ENCODE data around the gene HCK. TPM values are rescaled to one million over a fixed set of nuclear protein-coding genes. Genes with fewer than 3 reads are reported as not detected.

Gene HCK
- total RNA-seq, 1 donor, result 0.36 TPM

DNA sequence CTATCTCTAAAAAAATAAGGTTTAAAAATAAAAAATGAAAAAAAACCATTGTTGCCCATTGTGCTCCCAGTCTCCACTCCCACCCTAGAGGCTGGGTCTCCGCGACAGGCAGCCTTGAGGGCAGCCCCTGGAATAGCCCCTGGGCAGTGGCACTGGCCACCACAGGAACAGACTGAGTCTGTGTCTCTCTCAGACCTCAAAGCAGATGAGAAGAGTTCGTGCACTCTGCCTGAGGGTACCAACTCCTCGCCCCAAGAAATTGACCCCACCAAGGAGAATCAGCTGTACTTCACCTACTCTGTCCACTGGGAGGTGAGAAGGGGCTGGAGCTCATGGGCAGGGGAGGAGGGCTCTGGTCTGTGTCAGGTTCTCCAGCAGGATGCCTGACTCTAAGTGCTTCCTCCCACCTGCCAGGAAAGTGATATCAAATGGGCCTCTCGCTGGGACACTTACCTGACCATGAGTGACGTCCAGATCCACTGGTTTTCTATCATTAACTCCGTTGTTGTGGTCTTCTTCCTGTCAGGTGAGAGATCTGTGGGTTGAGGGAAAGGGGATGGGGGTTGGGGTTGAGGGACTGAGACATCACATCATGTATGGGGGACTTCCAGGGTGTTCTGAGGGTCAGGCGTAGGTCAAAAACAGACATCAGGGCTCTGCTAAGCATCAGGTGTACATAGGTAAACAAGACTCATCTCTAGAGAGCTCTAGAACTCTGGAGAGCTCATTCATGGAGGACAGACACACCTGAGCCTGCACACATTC, 93.0 kb downstream of the HCK start:
- Histone ChIP-seq H3K79me2 (ENCODE audit: insufficient read depth, low read length) (peaks cover under 1% of the 10 kb centered on the region), H2AFZ (ENCODE audit: low read length) (no peak overlapping the region), H3K4me3 (ENCODE audit: insufficient read depth, low read length) (no peak overlapping the region), H3K27me3 (ENCODE audit: insufficient read depth, low read length) (no peaks in the 10 kb centered on the region), H3K36me3 (ENCODE audit: insufficient read depth, low read length) (peaks cover 83% of the 10 kb centered on the region), H4K20me1 (ENCODE audit: insufficient read depth, low read length) (peaks cover 3% of the 10 kb centered on the region), H3K9me3 (ENCODE audit: low read depth, low read length) (no peaks in the 10 kb centered on the region), H3K4me1 (ENCODE audit: insufficient read depth, low read length) (no peaks in the 10 kb centered on the region), H3K4me2 (ENCODE audit: insufficient read depth, low read length) (no peak overlapping the region), H3K27ac (ENCODE audit: low read depth, low read length) (no peak overlapping the region)
- TF ChIP-seq CTCF (IDR thresholded peaks at IDR 0.05; ENCODE audit: extremely low read depth, low read depth, low read length), result no peak
- peak; percentile 52 for DNase-seq (ENCODE audit: insufficient read length, low spot score, missing footprints)

DNA sequence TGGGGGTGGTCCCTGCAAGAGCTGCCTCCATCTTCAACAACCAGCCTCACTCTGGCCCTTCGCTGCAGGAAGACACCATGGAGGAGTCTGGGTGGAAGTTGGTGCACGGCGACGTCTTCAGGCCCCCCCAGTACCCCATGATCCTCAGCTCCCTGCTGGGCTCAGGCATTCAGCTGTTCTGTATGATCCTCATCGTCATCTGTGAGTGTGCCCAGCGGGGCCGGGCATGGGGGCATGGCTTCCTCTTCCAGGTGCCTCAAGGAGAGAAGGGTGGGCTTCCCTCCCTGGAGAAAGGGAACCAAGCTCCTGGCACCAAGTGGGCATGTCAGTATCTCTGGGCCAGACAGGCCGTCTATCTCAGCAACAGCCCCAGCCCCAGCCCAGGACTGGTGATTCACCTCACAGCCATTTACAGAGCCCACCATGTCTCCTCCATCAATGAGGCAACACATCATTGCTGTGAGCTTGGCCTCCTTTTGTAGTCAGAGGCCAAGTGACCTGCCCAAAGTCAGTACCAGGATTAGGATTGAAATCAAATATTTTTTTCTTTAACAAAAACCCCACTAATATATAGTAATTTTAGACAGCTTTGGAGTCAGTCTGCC, 97.6 kb downstream of the HCK start:
- Histone ChIP-seq H3K27ac (ENCODE audit: low read depth, low read length) (no peak overlapping the region), H3K4me3 (ENCODE audit: insufficient read depth, low read length) (no peak overlapping the region), H3K79me2 (ENCODE audit: insufficient read depth, low read length) (no peaks in the 10 kb centered on the region), H3K4me2 (ENCODE audit: insufficient read depth, low read length) (no peak overlapping the region), H3K27me3 (ENCODE audit: insufficient read depth, low read length) (no peaks in the 10 kb centered on the region), H2AFZ (ENCODE audit: low read length) (no peak overlapping the region), H3K9me3 (ENCODE audit: low read depth, low read length) (no peaks in the 10 kb centered on the region), H3K4me1 (ENCODE audit: insufficient read depth, low read length) (peaks cover 1% of the 10 kb centered on the region), H3K36me3 (ENCODE audit: insufficient read depth, low read length) (peaks cover 86% of the 10 kb centered on the region), H4K20me1 (ENCODE audit: insufficient read depth, low read length) (peaks cover 4% of the 10 kb centered on the region)
- DNase-seq (ENCODE audit: insufficient read length, low spot score, missing footprints), result no peak
- TF ChIP-seq CTCF (IDR thresholded peaks at IDR 0.05; ENCODE audit: extremely low read depth, low read depth, low read length), result no peak

DNA sequence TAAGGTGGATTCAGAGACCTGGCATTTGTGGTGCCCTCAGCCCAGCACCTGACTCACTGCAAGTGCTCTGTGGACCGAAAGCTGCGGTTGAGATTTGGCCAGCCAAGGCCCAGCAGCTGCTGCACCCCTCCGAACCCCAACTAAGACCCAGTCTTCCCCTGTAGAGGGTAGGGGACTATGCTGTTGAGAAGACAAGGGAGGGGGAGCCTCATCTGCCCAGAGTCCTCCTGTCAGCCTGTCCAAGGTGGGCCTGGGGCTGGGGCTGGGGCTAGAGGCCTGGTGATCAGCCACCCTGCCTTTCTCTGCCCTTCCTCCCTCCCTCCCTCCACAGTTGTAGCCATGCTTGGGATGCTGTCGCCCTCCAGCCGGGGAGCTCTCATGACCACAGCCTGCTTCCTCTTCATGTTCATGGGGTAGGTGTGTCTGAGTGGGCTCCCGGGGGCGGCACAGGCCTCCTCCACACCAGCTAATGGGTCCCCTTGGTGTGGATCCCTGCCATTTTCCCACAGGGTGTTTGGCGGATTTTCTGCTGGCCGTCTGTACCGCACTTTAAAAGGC, 98.3 kb downstream of the HCK start:
- H3K27ac ChIP-seq (ENCODE audit: low read depth, low read length), result no peak overlapping the region
- H3K4me2 ChIP-seq (ENCODE audit: insufficient read depth, low read length), result no peak overlapping the region
- peaks cover 79% of the 10 kb centered on the region for H3K36me3 ChIP-seq (ENCODE audit: insufficient read depth, low read length)
- no peak for DNase-seq (ENCODE audit: insufficient read length, low spot score, missing footprints)
- no peak for TF ChIP-seq CTCF (IDR thresholded peaks at IDR 0.05; ENCODE audit: extremely low read depth, low read depth, low read length)
- peaks cover 7% of the 10 kb centered on the region for H3K4me1 ChIP-seq (ENCODE audit: insufficient read depth, low read length)
- H3K79me2 ChIP-seq (ENCODE audit: insufficient read depth, low read length), result no peaks in the 10 kb centered on the region
- H3K4me3 ChIP-seq (ENCODE audit: insufficient read depth, low read length), result no peak overlapping the region
- H3K27me3 ChIP-seq (ENCODE audit: insufficient read depth, low read length), result no peaks in the 10 kb centered on the region
- H3K9me3 ChIP-seq (ENCODE audit: low read depth, low read length), result no peaks in the 10 kb centered on the region
- peaks cover 10% of the 10 kb centered on the region for H4K20me1 ChIP-seq (ENCODE audit: insufficient read depth, low read length)
- no peak overlapping the region for H2AFZ ChIP-seq (ENCODE audit: low read length)

Small RNA genes lying within 50 kb of the gene (small RNA-seq; reads per million reads assigned to genes)
- gene RNA5SP481 (not detected), gene RNA5SP482 (not detected)

Other genes starting within 250 kb of the HCK start
- gene MYLK2, start 232.9 kb upstream of the HCK start, total RNA-seq, result under 0.01 and 0.36 TPM in 2 replicates
- gene FOXS1, start 206.6 kb upstream of the HCK start, total RNA-seq, result under 0.01 and 0.36 TPM in 2 replicates
- 1.2 and 1.4 TPM in 2 replicates for gene DUSP15, start 181.7 kb upstream of the HCK start, total RNA-seq
- gene TTLL9, start 181.6 kb upstream of the HCK start, total RNA-seq, result 0.59 and 0.72 TPM in 2 replicates
- gene PDRG1, start 100.2 kb upstream of the HCK start, total RNA-seq, result 2.2 and 2.7 TPM in 2 replicates
- gene XKR7, start 84.1 kb upstream of the HCK start, total RNA-seq, result under 0.01 TPM in 1 of 2 replicates, not detected in the other
- gene CCM2L, start 41.8 kb upstream of the HCK start, total RNA-seq, result not detected in 2 replicates
- gene TM9SF4, start 57.5 kb downstream of the HCK start, total RNA-seq, result 46.9 and 48.1 TPM in 2 replicates
- gene PLAGL2, start 155.5 kb downstream of the HCK start, total RNA-seq, result 2.5 and 2.7 TPM in 2 replicates
- gene POFUT1, start 155.6 kb downstream of the HCK start, total RNA-seq, result 40.9 and 43.0 TPM in 2 replicates
- gene KIF3B, start 225.4 kb downstream of the HCK start, total RNA-seq, result 37.4 and 39.4 TPM in 2 replicates